GM19463 (cell line): Measurements from ENCODE around the gene ALDH16A1.
"Not testable (repeated sequence)": the region's sequence is repeated elsewhere in the genome, so short reads cannot be mapped to it uniquely, and the experiment has no call there.

ENCODE experiments used
- ATAC-seq: cut with Tn5 transposase; IDR thresholded peaks from one replicate; pipeline ENCODE4 v1.9.1; 2021; ENCODE audit warnings: mild to moderate bottlenecking, moderate library complexity; ENCODE audit not compliant: unreplicated experiment

The ALDH16A1 gene

GRCh38 chr19:49461656-49462055 lies 8.6 kb downstream of the ALDH16A1 start:
- ATAC-seq = no peak

- no peak for ATAC-seq
These were observed 9.5 kb downstream of the ALDH16A1 start for GRCh38 chr19:49462492-49462891.

- no peak for ATAC-seq
These were observed 11.1 kb downstream of the ALDH16A1 start for GRCh38 chr19:49463960-49464740.

GRCh38 chr19:49465371-49465770 lies 12.3 kb downstream of the ALDH16A1 start:
- ATAC-seq = no peak

GRCh38 chr19:49468199-49468598 lies 15.2 kb downstream of the ALDH16A1 start:
- no peak for ATAC-seq

- ATAC-seq = no peak
These were observed 15.9 kb downstream of the ALDH16A1 start for GRCh38 chr19:49468746-49469447.

GRCh38 chr19:49469828-49470614 lies 17.0 kb downstream of the ALDH16A1 start:
- ATAC-seq = peak; percentile 31

- no peak for ATAC-seq
These were observed 17.6 kb downstream of the ALDH16A1 start for GRCh38 chr19:49470615-49470978.

- no peak for ATAC-seq
These were observed 19.9 kb downstream of the ALDH16A1 start for GRCh38 chr19:49472936-49473335.

- not testable (repeated sequence) for ATAC-seq
These were observed 20.5 kb downstream of the ALDH16A1 start for GRCh38 chr19:49473501-49473867.

- ATAC-seq = peak; percentile 59
These were observed 21.0 kb downstream of the ALDH16A1 start, which contains the start of gene FLT3LG for GRCh38 chr19:49473868-49474541. FLT3LG (plus strand) TSS chr19:49474215; CDS start chr19:49474640, 425 bp downstream.

- no peak for ATAC-seq
These were observed 21.5 kb downstream of the ALDH16A1 start for GRCh38 chr19:49474542-49474924.

GRCh38 chr19:49475191-49475917 lies 22.3 kb downstream of the ALDH16A1 start:
- no peak for ATAC-seq

- no peak for ATAC-seq
These were observed 23.2 kb downstream of the ALDH16A1 start for GRCh38 chr19:49475995-49476880.

- ATAC-seq = no peak
These were observed 27.1 kb downstream of the ALDH16A1 start for GRCh38 chr19:49479975-49480628.

- ATAC-seq = no peak
These were observed 28.1 kb downstream of the ALDH16A1 start for GRCh38 chr19:49481020-49481683.

- ATAC-seq = no peak
These were observed 33.2 kb downstream of the ALDH16A1 start for GRCh38 chr19:49486232-49486631.

- ATAC-seq = no peak
These were observed 33.8 kb downstream of the ALDH16A1 start for GRCh38 chr19:49486710-49487276.
